Transverse colon (tissue), 4 donors: ENCODE data around the gene TMEM143. TPM values are rescaled to one million over a fixed set of nuclear protein-coding genes. Genes with fewer than 3 reads are reported as not detected.
"Not testable (repeated sequence)": the region's sequence is repeated elsewhere in the genome, so short reads cannot be mapped to it uniquely, and the experiment has no call there.

Experiments used
- DNase-seq: peaks from one replicate; pipeline ENCODE4 v3.0.0-alpha.2; 2019
- H3K27ac ChIP-seq, 4 donors: fragments of 200-600 bp; sonication (generic); 2 replicates each; pipeline ENCODE4 v1.5.1; 2016 to 2018; ENCODE audit warnings: inconsistent platforms in 4 of 4
- H3K27me3 ChIP-seq: fragments of 200-600 bp; sonication (generic); 2 replicates; pipeline ENCODE4 v1.5.1; 2017; ENCODE audit warnings: inconsistent platforms
- H3K36me3 ChIP-seq, 4 donors: fragments of 200-600 bp; sonication (generic); 2 replicates each; pipeline ENCODE4 v1.5.1; 2017 to 2019; ENCODE audit warnings: inconsistent platforms in 4 of 4
- H3K4me1 ChIP-seq, 4 donors: fragments of 200-600 bp; sonication (generic); 2 replicates each; pipeline ENCODE4 v1.5.1; 2017 to 2020; ENCODE audit warnings: inconsistent platforms in 4 of 4
- H3K4me3 ChIP-seq, 4 donors: fragments of 200-600 bp; sonication (generic); 1 replicate in 1 of 4; 2 replicates in 3 of 4; pipeline versions ENCODE4 v1.5.1 to v1.6.1; 2017 to 2019; ENCODE audit warnings: inconsistent platforms in 4 of 4
- H3K9me3 ChIP-seq, 2 donors: fragments of 200-600 bp; sonication (generic); 2 replicates each; pipeline ENCODE4 v1.5.1; 2017 to 2019; ENCODE audit warnings: inconsistent platforms in 2 of 2
- CTCF ChIP-seq, 5 experiments: fragments of 200-600 bp in 3 of 5; fragments of 450-650 bp in 2 of 5; sonication (generic) in 3 of 5; IDR thresholded peaks; 1 replicate in 2 of 5; 2 replicates in 3 of 5; pipeline ENCODE4 v1.5.1; 2016 to 2017; ENCODE audit warnings: antibody characterized with exemption in 5 of 5, inconsistent platforms in 3 of 5, mild to moderate bottlenecking in 2 of 5, moderate library complexity in 1 of 5
- EP300 ChIP-seq: sonication (generic); formaldehyde crosslinking; IDR thresholded peaks from one replicate; pipeline ENCODE4 v1.6.1; 2017; ENCODE audit warnings: antibody characterized with exemption, low read depth
- POLR2A ChIP-seq: fragments of 450-650 bp; IDR thresholded peaks from one replicate; pipeline ENCODE4 v1.6.1; 2016; ENCODE audit warnings: antibody characterized with exemption, mild to moderate bottlenecking, moderate library complexity
- POLR2AphosphoS5 ChIP-seq, 3 donors: sonication (generic); formaldehyde crosslinking; IDR thresholded peaks; one replicate each; pipeline ENCODE4 v1.6.1; 2016; ENCODE audit warnings: antibody characterized with exemption in 3 of 3
- WGBS, 2 donors: methylation state at CpG; one replicate each; pipeline ENCODE4 v1.1.5; 2018; ENCODE audit warnings: low coverage in 1 of 2; 5-methylcytosine and 5-hydroxymethylcytosine counted together
- in situ Hi-C, 4 donors: fragments of 200-750 bp; cut with MboI; loops; one replicate each; pipeline versions ENCODE4 v1.15.0 to v1.15.1; 2017; ENCODE audit warnings: low sequenced_read_pairs in 3 of 4, low pct_ligation_motif_present in 1 of 4, low pct_unique_long_range_greater_than_20kb in 1 of 4
- intact Hi-C: fragments of 100-400 bp; cut with DNase I; formaldehyde crosslinking; loops from one replicate; pipeline ENCODE4 v1.15.1; 2023; ENCODE audit warnings: low total_unique reads
- total RNA-seq, 4 donors: library from RNA; depleted of rRNA; stranded (reverse); fragments of >200 nt; gene quantifications; one replicate each; pipeline ENCODE4 v1.1.0, GENCODE V29; 2016

TMEM143 gene
- total RNA-seq, 4 donors from 2014 or later, result 9.1 to 27.7 (median 15.2) TPM

- in situ Hi-C loops, result no loop called here
- TF ChIP-seq POLR2AphosphoS5 (IDR thresholded peaks at IDR 0.05), result no peak
- TF ChIP-seq POLR2A, result no peak
- TF ChIP-seq EP300, result no peak
- no peak for TF ChIP-seq CTCF (IDR thresholded peaks at IDR 0.05)
- no peaks in the 10 kb centered on the region for H3K27me3 ChIP-seq
- H3K27ac ChIP-seq, result no peak overlapping the region
- no peaks in the 10 kb centered on the region for H3K9me3 ChIP-seq
- 91% methylated on average over 11 of the region's 11 CpGs; no CpG with 5 or more reads in 1 of the 2 donors for WGBS, 2 donors
- H3K36me3 ChIP-seq, result no peaks in the 10 kb centered on the region
- intact Hi-C loops, result no loop called here
- H3K4me1 ChIP-seq, result peaks cover 0 to 18% (median 8%) of the 10 kb centered on the region in 4 donors
- no peak for DNase-seq
- no peak overlapping the region for H3K4me3 ChIP-seq
These were observed 9.8 kb upstream of the TMEM143 start for GRCh38 chr19:48373567-48373966.

DNA sequence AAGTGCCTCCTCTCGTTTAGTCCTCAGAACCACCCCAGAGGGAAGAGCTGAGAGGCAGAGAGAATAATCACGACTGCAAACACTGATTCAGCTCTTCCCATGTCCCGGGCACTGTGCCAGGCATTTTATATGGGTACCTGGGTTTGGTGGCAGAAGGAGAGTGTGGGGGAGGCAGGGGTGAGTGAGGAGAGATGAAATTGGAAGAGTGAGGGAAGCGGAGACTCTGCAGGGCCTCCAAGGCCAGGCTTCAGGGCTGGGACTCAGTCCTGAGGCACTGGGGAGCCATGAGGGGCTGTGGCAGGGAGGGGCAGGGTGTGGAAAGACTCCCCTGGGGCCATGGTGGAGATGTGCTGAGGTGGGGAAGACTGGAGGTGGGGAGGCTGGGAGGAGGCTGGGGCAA is 9.2 kb upstream of the TMEM143 start:
- Histone ChIP-seq H3K27ac (no peak overlapping the region), H3K4me1 (peaks cover 0 to 25% (median 10%) of the 10 kb centered on the region in 4 donors), H3K36me3 (no peaks in the 10 kb centered on the region), H3K27me3 (no peaks in the 10 kb centered on the region), H3K9me3 (no peaks in the 10 kb centered on the region), H3K4me3 (no peak overlapping the region)
- intact Hi-C loops (no loop called here), in situ Hi-C loops (no loop called here)
- DNase-seq, result peak; percentile 56
- WGBS, 2 donors, result 14 to 43% methylated on average over 1 to 4 of the region's 4 CpGs
- TF ChIP-seq EP300 (no peak), POLR2A (no peak), CTCF (IDR thresholded peaks at IDR 0.05) (no peak), POLR2AphosphoS5 (IDR thresholded peaks at IDR 0.05) (no peak)

- H3K36me3 ChIP-seq, H3K27me3 ChIP-seq, H3K27ac ChIP-seq, H3K9me3 ChIP-seq, H3K4me3 ChIP-seq, DNase-seq, in situ Hi-C loops, intact Hi-C loops: not testable (repeated sequence)
- WGBS, 2 donors, result 88 to 100% methylated on average over 3 to 5 of the region's 5 CpGs
- peaks cover 0 to 25% (median 10%) of the 10 kb centered on the region in 4 donors for H3K4me1 ChIP-seq
These were observed 8.0 kb upstream of the TMEM143 start for GRCh38 chr19:48371771-48372170.

GRCh38 chr19:48371367-48371766 is 7.6 kb upstream of the TMEM143 start:
- 40 to 82% methylated on average over 1 to 7 of the region's 7 CpGs for WGBS, 2 donors
- TF ChIP-seq POLR2A, result no peak
- no peak for TF ChIP-seq EP300
- TF ChIP-seq POLR2AphosphoS5 (IDR thresholded peaks at IDR 0.05), result no peak
- TF ChIP-seq CTCF (IDR thresholded peaks at IDR 0.05), result no peak
- Histone ChIP-seq H3K4me1 (peaks cover 0 to 25% (median 10%) of the 10 kb centered on the region in 4 donors), H3K27ac (no peak overlapping the region), H3K27me3 (no peaks in the 10 kb centered on the region), H3K36me3 (no peaks in the 10 kb centered on the region), H3K4me3 (no peak overlapping the region), H3K9me3 (no peaks in the 10 kb centered on the region)
- no peak for DNase-seq
- intact Hi-C loops (no loop called here), in situ Hi-C loops (no loop called here)

DNA sequence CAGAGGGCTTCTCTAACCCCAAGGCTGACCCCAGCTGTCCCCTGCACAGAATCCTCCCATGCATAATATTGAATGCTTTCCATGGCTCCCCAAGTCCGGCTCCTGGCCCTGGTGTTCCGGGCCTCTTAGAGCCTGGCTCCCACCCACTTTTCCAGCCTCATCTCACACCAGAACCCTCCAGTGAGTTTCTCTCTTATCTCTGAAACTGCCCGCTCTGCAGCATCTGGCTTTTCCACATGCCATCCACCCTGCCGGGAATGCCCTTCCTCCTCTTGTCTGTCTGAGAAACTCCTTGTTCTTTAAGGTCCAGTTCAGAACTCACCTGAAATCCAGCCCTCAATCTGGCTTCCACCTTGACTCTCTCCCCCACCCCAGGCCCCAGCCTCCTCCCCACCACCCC is 7.2 kb upstream of the TMEM143 start:
- in situ Hi-C loops, result no loop called here

More for the DNA sequence above, 7.2 kb upstream of the TMEM143 start:
- TF ChIP-seq EP300 (no peak), CTCF (IDR thresholded peaks at IDR 0.05) (no peak), POLR2AphosphoS5 (IDR thresholded peaks at IDR 0.05) (no peak), POLR2A (no peak)
- Histone ChIP-seq H3K4me1 (peaks cover 0 to 25% (median 10%) of the 10 kb centered on the region in 4 donors), H3K27me3 (no peaks in the 10 kb centered on the region), H3K4me3 (no peak overlapping the region), H3K27ac (no peak overlapping the region), H3K9me3 (no peaks in the 10 kb centered on the region), H3K36me3 (no peaks in the 10 kb centered on the region)
- intact Hi-C loops, result no loop called here
- 80 to 84% methylated on average over 1 to 4 of the region's 4 CpGs for WGBS, 2 donors
- no peak for DNase-seq
